Rectal smooth muscle tissue (tissue), 1 donor: ENCODE measurements around the gene DLGAP1.

Source experiments
- H3K27ac ChIP-seq: one replicate; pipeline ENCODE4 v1.7.0; 2013; ENCODE audit warnings: low read depth, low read length, inconsistent platforms
- H3K27me3 ChIP-seq: one replicate; pipeline ENCODE4 v1.7.0; 2013; ENCODE audit warnings: low read length; ENCODE audit not compliant: control insufficient read depth, insufficient read depth
- H3K36me3 ChIP-seq: one replicate; pipeline ENCODE4 v1.7.0; 2013; ENCODE audit warnings: low read length; ENCODE audit not compliant: control insufficient read depth, insufficient read depth
- H3K4me1 ChIP-seq: one replicate; pipeline ENCODE4 v1.7.0; 2013; ENCODE audit warnings: low read length; ENCODE audit not compliant: control insufficient read depth, insufficient read depth
- H3K4me3 ChIP-seq: one replicate; pipeline ENCODE4 v1.7.0; 2013; ENCODE audit warnings: low read length
- H3K9ac ChIP-seq: one replicate; pipeline ENCODE4 v1.7.0; 2013; ENCODE audit warnings: low read length

Gene DLGAP1

DNA sequence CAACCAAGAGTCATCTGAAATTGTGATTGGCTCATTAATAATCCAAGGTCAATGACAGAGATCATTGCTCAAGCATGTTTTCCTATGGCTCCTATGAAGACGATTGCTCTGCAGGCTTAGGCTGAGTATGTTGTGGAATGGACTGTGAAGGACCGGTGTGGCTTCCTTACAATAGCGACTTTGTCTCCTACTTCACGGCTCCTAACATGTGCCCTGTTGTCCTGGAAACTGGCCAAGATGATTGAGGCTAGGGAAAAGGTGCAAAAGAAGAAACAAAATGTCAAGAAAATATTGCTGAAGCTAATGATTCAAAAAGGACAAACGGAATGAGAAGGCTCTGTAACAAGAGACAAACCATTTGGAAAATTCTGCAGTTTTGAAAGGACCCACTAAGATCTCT lies 24.3 kb downstream of the DLGAP1 start:
- Histone ChIP-seq H3K9ac (no peak overlapping the region), H3K27ac (no peak overlapping the region), H3K4me1 (no peaks in the 10 kb centered on the region), H3K4me3 (no peak overlapping the region), H3K27me3 (no peaks in the 10 kb centered on the region), H3K36me3 (no peaks in the 10 kb centered on the region)

DNA sequence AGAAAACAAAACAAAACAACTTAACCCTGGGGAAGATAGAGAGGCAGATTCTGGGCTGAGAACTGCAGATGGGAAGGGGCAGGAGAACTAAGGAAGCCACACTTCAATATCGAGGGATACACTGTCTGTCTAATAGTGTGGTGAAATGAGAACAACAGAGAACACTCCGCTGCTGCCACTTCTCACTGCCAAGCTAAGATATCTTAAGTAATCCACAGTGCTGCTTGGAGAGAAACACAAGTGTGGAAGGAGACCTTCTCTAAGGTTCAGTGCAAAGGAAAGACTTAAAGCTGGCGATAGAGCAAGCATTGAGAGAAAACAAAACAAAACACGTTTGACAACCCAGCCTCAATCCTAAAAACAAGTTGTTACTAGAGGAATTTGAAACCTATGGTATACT lies 37.4 kb downstream of the DLGAP1 start:
- no peaks in the 10 kb centered on the region for H3K27me3 ChIP-seq
- no peak overlapping the region for H3K27ac ChIP-seq
- H3K9ac ChIP-seq: no peak overlapping the region
- H3K4me3 ChIP-seq: no peak overlapping the region
- no peaks in the 10 kb centered on the region for H3K36me3 ChIP-seq
- H3K4me1 ChIP-seq: no peaks in the 10 kb centered on the region

DNA sequence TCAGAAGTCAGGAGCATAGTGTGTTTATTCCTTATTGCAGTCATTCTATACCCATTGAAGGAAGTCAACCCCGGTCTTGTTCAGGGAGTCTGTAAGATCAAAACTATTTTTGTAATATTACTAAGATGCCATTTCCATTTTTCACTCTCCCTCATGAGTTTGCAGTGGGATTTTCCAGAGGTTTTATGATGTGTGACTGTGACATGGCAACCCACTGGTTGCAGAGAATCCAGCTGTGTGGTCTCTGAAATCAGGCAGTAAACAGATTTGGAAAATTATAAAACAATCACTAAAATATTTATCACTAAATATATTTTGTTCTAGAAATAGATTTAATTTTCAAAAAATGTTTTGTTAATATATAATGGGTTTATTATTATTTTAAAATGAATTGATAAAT lies 38.1 kb downstream of the DLGAP1 start:
- Histone ChIP-seq H3K27ac (no peak overlapping the region), H3K9ac (no peak overlapping the region), H3K36me3 (no peaks in the 10 kb centered on the region), H3K27me3 (no peaks in the 10 kb centered on the region), H3K4me3 (no peak overlapping the region), H3K4me1 (peaks cover 2% of the 10 kb centered on the region)

DNA sequence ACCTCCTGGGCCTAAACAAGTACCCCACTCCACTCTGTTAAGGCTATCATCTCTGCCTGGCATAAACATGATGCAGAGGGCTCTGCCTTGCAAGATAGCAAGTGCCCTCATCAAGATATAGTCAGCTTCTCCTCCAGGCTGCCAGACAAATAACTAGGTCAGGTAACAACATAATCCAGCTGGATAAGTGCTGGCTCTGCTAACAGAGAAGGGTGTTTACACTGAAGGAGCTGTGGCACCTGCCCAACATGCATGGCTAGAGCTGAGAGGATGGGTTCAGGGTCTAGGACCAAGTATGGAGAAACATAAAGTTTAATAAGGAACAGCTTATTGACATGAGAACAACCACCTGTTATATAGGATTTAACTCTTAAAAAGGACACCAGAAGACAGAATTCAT lies 42.8 kb downstream of the DLGAP1 start:
- peak overlapping the region; percentile 44 for H3K27ac ChIP-seq
- no peaks in the 10 kb centered on the region for H3K36me3 ChIP-seq
- no peak overlapping the region for H3K4me3 ChIP-seq
- no peaks in the 10 kb centered on the region for H3K27me3 ChIP-seq
- peaks cover 3% of the 10 kb centered on the region for H3K4me1 ChIP-seq
- H3K9ac ChIP-seq: no peak overlapping the region

DNA sequence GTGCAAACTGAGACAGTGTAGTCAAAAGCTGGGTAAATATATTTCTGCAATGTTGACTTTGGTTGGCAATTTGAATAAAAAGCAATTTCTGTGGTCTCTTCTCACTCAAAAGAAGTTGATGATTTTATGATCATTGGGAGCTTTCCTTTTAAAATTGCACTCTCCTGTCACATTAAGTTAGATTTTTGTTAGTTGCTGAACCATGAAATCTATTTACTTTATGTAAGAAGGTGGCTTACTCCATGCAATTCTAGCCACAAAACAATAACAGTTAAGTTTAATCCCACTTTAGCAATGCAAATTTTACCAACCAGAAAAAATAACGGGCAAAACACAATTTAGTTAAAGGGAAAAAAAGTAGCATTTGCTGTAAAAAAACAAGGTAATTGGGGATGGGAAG lies 48.3 kb downstream of the DLGAP1 start:
- H3K27me3 ChIP-seq: no peaks in the 10 kb centered on the region
- H3K9ac ChIP-seq: no peak overlapping the region
- no peak overlapping the region for H3K4me3 ChIP-seq

DNA sequence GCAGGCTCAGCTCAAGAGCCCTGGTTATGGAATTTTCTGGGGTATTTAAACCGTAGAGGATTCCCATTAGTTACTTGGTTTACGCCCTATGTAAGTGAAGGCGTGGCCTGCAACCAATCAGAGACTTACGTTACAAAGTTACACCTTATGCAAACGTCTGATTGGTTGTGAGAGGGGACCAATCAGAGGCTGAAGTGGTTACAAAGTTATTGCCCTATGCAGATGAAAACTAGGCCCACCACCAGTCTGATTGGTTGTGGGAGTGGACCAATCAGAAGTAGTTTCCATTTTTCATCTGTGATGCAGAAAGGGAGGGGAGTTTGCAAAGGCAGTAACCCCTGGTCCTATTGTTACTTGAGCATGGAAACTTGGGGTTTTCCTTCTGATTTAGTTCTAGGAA lies 49.1 kb downstream of the DLGAP1 start:
- H3K4me3 ChIP-seq: no peak overlapping the region
- H3K9ac ChIP-seq: no peak overlapping the region
- no peak overlapping the region for H3K27ac ChIP-seq
- no peaks in the 10 kb centered on the region for H3K36me3 ChIP-seq
- no peaks in the 10 kb centered on the region for H3K4me1 ChIP-seq
- H3K27me3 ChIP-seq: no peaks in the 10 kb centered on the region

More for the DNA sequence above, 48.3 kb downstream of the DLGAP1 start:
- H3K4me1 ChIP-seq: peaks cover under 1% of the 10 kb centered on the region
- H3K27ac ChIP-seq: no peak overlapping the region
- H3K36me3 ChIP-seq: no peaks in the 10 kb centered on the region

DNA sequence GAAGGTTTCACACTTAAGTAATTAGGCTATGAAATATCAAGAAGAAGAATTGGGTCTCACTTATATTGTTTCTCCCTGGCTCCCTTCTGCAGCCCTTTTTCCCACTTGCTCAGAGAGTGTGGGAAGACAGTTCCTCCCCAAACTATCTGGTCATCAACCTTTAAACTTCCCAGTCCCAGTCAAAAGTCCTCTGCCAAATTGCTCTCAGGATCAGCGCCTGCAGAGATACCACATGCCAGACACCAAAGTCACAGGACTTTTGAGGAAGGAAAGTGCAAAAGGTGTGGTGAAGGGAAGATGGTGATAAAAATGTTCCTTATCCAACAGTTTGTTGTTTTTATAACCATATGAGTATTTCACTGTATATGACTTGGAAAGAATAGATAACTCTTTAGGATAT lies 51.3 kb downstream of the DLGAP1 start:
- Histone ChIP-seq H3K27ac (no peak overlapping the region), H3K9ac (no peak overlapping the region), H3K27me3 (no peaks in the 10 kb centered on the region), H3K4me1 (no peaks in the 10 kb centered on the region), H3K36me3 (no peaks in the 10 kb centered on the region), H3K4me3 (no peak overlapping the region)

DNA sequence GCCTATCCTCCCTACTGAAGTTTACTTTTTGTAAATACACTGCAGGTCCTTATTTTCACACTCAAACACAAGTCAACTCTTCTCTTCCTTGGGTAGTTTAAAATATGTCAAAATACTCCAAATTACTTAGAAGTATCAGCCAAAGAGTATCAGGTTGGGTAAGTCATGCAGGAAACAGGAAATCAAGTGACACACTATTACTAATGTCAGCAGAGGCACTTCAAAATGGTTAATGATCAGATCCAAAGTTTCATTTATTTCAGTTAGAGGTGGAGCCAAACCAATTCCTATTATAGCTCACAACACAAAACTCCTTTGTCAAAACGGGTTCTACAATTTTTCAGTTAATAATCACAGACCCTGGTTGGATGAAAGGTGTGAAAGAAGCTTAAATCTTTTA lies 54.2 kb downstream of the DLGAP1 start:
- no peak overlapping the region for H3K27ac ChIP-seq
- H3K9ac ChIP-seq: no peak overlapping the region
- H3K36me3 ChIP-seq: no peaks in the 10 kb centered on the region
- H3K27me3 ChIP-seq: no peaks in the 10 kb centered on the region
- no peak overlapping the region for H3K4me3 ChIP-seq
- no peaks in the 10 kb centered on the region for H3K4me1 ChIP-seq

DNA sequence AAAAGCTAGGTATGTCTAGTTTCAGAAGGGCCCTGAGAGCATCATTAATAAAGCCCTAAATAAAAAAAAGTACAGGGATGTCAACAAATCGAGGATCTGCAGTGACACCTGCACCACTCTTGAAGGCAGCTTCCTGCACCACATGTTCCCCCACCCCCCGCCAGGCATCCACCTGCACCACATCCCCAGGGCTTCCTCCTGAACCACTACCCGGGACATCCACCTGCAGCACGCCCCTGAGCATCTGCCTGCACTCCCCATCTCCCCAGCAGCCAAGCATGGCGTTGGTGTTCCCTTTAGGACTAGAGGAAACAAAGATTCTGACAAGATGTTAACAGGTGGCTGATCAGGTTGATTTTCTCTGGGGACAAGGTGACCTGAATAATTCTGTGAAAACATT lies 55.2 kb downstream of the DLGAP1 start:
- no peak overlapping the region for H3K4me3 ChIP-seq
- no peak overlapping the region for H3K27ac ChIP-seq
- H3K36me3 ChIP-seq: no peaks in the 10 kb centered on the region
- no peak overlapping the region for H3K9ac ChIP-seq
- H3K4me1 ChIP-seq: no peaks in the 10 kb centered on the region
- no peaks in the 10 kb centered on the region for H3K27me3 ChIP-seq

DNA sequence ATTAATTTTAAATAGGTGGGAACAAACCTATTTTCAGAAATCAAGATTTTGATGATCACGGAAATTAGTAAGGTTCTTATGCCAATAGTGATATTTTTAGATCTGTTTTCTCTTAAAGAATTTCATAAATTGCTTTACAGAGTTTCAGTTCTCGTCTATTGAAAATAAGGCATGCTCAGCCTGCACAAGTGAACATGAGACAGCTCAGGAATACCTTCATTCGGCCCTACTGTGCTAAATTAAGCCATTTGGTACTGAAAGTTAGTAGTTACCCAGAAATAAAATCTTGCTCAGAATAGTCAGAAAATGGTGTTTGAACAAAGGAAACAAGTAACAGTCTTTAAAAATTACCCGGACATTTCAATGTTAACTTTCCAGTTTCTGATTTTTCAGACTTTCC lies 60.4 kb downstream of the DLGAP1 start:
- no peak overlapping the region for H3K27ac ChIP-seq
- H3K4me1 ChIP-seq: no peaks in the 10 kb centered on the region
- H3K4me3 ChIP-seq: no peak overlapping the region

DNA sequence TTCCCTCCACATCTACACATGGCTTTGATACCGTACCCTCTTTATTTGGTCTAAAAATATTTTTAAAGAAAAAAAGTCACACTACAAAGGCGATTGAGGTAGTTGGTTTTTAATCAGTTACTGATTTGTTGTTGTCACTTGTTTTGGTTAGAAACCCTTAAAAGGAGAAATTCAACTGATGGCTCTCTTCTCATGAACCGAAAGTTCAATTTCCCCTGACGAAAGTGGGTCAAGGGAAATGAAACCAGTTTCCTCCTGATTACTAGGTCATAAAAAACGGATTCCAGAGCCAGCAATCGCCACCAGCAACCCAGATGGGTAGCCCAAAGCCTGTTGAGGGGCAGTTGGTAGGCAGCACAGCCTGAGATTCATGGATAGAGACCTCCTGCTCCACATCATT lies 63.2 kb downstream of the DLGAP1 start:
- Histone ChIP-seq H3K27me3 (no peaks in the 10 kb centered on the region), H3K27ac (no peak overlapping the region)

More for the DNA sequence above, 60.4 kb downstream of the DLGAP1 start:
- Histone ChIP-seq H3K27me3 (no peaks in the 10 kb centered on the region), H3K9ac (no peak overlapping the region), H3K36me3 (no peaks in the 10 kb centered on the region)

DNA sequence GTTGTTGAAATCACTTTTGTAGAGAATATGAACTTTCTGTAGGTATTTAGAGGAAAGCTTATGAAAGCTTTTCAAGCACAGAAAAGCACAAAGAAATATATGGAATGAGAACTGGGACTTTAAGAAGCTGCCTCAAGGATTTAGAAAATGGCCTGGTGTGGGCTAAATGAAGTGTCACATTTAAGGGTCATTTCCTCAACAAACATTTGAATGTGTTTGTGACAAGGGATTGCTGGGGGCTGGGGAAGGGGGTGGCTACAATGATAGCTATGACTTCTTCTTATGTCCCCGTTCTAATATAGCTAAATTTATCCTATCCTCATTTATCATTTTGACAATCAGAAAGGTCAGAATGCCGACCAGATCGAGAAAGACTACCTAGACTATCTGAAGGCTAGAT lies 69.2 kb downstream of the DLGAP1 start:
- no peak overlapping the region for H3K9ac ChIP-seq
- no peaks in the 10 kb centered on the region for H3K27me3 ChIP-seq
- H3K4me3 ChIP-seq: no peak overlapping the region
- no peaks in the 10 kb centered on the region for H3K36me3 ChIP-seq
- H3K27ac ChIP-seq: no peak overlapping the region
- no peaks in the 10 kb centered on the region for H3K4me1 ChIP-seq

More for the DNA sequence above, 63.2 kb downstream of the DLGAP1 start:
- no peak overlapping the region for H3K9ac ChIP-seq
- no peaks in the 10 kb centered on the region for H3K4me1 ChIP-seq
- H3K36me3 ChIP-seq: no peaks in the 10 kb centered on the region
- H3K4me3 ChIP-seq: no peak overlapping the region

DNA sequence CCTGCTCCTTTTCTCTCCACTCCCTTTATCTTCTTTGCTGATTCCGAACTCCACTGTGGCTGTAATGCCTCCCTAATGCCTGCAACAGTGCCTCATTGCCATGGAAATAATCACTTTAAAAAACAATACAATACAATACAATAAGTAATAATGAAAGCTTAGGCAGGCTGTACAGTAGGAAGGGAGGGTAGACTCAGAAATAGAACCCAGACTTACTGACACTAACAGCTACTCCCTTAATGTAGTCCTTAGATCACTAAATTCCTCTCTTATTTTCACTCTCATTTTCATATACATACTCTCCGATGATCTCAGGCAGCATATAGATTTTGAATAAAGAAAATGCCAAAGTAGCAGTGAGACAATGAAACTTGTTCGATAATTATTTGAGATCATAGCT lies 70.2 kb downstream of the DLGAP1 start:
- Histone ChIP-seq H3K4me3 (no peak overlapping the region), H3K27me3 (no peaks in the 10 kb centered on the region), H3K27ac (no peak overlapping the region), H3K36me3 (no peaks in the 10 kb centered on the region), H3K4me1 (no peaks in the 10 kb centered on the region), H3K9ac (no peak overlapping the region)
